ENCODE data around the gene ITGA3.

DNA sequence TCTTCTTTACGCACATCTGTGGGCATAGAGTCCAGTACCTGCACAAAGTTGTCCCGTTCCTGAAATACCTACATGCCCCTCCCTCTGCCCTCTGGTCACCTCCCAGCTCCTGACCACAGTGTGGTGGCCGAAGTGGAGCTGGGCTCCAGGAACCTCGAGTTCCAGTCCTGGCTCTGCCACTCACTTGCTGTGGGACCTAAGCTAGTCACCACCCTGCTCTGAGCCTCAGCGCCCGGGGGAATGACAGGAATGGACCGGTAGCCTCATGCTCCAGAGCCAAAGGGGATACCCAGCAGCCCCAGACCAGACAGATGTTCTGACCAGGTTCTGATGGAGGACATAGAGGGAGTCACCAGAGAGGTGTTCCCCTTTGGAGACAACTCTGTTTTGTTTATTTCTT is 26.7 kb upstream of the ITGA3 start:
- TF ChIP-seq, protein P1, sequence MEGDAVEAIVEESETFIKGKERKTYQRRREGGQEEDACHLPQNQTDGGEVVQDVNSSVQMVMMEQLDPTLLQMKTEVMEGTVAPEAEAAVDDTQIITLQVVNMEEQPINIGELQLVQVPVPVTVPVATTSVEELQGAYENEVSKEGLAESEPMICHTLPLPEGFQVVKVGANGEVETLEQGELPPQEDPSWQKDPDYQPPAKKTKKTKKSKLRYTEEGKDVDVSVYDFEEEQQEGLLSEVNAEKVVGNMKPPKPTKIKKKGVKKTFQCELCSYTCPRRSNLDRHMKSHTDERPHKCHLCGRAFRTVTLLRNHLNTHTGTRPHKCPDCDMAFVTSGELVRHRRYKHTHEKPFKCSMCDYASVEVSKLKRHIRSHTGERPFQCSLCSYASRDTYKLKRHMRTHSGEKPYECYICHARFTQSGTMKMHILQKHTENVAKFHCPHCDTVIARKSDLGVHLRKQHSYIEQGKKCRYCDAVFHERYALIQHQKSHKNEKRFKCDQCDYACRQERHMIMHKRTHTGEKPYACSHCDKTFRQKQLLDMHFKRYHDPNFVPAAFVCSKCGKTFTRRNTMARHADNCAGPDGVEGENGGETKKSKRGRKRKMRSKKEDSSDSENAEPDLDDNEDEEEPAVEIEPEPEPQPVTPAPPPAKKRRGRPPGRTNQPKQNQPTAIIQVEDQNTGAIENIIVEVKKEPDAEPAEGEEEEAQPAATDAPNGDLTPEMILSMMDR (IDR thresholded peaks at IDR 0.05; ENCODE audit: low read depth, low read length): no peak
- TF ChIP-seq POLR2A (IDR thresholded peaks at IDR 0.05; ENCODE audit: extremely low read depth, insufficient read length) (no peak), MYC (IDR thresholded peaks at IDR 0.05; ENCODE audit: low read depth, low read length) (no peak)

All from NB4 (cell line).